ENCODE measurements around the gene GTF2F1.
"Not testable (repeated sequence)": the region's sequence is repeated elsewhere in the genome, so short reads cannot be mapped to it uniquely, and the experiment has no call there.

Gene GTF2F1

DNA sequence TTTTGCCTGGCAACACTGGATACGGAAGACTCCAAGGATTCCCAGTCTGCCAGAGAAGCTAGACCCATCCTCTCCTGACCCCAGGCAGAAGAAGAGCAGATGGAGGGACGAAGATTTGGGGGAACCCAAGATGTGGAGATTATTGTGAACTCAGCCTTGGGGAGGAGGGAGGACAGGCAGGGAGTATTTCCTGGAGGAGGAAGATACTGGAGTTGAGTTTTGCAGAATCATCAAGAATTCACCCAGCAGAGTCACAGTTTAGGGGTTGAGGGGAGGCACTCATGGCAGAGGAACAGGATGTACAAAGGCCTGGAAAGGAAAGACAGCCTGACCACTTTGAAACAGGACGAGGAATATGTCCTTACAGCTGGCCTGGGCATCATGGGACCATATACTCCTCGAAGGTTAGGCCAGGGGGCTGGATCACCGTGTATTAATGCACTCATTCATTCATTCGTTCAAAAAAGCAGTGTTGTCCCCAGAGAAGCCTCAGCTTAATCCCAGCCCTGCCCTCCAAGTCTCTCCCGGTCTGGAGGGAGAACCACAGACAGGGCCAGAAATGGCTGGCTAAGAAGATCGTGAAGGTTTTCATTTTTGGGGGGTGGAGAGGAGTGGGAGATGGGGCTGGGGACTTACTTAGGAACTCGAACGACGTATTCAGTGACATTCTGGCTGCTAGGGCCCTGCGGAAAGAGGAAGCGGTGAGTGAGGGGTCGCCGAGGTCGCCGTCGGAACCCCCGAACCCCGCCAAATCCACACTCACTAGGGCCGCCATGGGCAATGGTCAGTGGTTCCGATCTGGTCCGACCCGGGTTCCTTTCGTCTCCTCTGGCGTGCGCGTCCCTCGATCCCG is 517 bp downstream of the GTF2F1 start:
- in situ Hi-C loops (cut with MboI; ENCODE audit: low sequenced_read_pairs) = no loop called here

DNA sequence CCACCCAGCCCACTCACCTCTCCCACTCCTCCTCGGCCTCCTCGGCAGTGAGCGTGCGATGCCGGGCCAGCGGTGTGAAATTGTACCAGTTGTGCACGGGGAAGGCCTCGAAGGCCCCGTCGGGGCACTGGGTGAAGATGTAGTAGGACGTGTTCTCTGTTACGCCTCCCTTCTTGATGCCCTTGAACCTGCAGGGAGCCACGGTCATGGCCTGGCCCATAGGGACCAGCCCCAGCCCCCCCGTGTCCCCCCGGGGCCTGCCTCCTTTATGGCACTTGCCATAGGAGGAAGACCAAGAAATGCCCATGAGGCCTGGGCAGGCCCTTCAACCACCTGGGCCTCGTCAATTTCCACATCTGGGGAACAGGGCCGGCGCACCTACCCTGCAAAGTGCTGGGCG is 5.6 kb downstream of the GTF2F1 start:
- in situ Hi-C loops (cut with MboI; ENCODE audit: low sequenced_read_pairs) = no loop called here

DNA sequence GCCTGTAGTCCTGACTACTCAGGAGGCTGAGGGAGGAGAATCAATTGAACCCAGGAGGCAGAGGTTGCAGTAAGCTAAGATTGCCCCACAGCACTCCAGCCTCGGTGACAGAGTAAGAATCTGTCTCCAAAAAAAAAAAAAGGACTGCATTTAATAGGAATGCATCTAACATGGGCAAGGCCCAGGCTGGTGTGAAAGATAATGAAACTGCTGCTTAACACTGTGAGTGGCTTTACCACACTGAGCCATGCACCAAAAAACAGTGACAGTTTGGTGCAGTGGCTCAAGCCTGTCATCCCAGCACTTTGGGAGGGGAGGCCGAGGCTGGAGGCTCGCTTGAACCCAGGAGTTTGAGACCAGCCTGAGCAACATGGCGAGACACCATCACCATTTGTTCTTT is 8.6 kb downstream of the GTF2F1 start:
- in situ Hi-C loops (cut with MboI; ENCODE audit: low sequenced_read_pairs) = no loop called here

DNA sequence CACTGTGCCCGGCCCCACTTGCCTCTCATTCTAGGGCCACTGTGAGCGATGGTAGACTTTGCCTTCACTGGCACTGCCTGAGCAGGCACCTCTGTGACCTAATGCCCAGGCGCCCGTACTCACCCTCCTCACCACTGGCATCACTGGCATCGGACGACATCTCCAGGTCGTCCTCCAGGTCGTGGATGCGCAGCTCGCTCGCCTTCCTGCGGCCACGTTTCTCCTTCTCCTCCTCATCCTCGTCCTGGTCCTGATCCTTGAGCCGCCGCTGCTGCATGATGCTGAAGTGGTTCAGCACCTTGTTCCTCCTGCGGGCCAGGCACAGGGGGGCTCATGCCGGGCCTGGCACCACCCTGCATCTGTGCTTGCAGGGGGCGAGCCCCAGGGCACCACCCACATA is 9.8 kb downstream of the GTF2F1 start:
- in situ Hi-C loops (cut with MboI; ENCODE audit: low sequenced_read_pairs) = no loop called here

DNA sequence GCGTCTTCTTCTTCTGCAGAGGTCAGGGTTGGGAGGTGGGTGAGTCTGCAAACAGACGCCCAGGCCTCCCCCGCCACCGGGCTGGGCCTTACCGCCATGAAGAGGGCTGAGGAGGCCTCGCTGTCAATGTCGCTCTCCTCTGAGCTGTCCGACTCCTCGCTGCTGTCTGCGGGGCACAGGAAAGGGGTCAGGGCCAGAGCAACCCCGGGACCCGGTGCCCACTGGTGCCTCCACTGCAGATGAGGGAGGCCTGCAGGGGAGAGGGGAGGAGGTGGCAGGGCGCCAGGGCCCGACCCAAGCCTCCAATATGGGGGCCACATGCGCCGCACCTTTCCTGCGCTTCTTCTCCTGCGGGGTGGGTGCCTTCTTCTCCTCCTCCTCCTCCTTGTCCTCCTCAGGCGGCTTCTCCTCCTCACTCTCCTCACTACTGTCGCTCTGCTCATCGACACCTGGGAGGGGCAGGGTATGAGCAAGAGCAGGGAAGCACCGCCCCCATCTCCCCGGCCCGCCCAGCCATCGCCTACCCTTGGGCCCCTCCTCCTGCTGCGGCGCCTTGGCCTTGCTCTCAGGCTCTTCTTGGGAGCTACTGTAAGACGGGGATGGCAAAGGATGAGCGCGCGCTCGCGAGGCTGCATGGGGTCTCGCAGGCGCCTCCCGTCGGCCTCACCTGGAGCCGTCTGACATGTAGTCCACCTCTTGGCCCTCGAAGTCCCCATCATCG is 11.8 kb downstream of the GTF2F1 start:
- in situ Hi-C loops (cut with MboI; ENCODE audit: low sequenced_read_pairs) = no loop called here

DNA sequence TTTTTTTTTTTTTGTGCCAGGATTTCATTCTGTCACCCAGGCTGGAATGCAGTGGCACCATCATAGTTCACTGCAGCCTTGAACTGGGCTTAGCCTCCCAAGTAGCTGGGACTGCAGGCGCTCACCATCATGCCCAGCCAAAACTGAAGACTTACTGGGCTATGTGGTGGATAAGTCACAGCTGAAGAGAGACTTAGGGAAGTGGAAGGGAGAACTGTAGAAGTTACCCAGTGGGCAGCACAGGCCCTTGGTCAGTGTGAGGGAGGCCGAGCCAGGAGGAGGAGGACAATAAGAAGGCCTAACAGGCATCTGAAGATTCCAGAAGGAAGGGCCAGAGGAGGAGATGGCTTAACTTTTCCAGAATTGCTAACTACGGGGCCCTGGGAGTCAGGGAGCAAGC is 13.2 kb downstream of the GTF2F1 start:
- in situ Hi-C loops (cut with MboI; ENCODE audit: low sequenced_read_pairs) = no loop called here

DNA sequence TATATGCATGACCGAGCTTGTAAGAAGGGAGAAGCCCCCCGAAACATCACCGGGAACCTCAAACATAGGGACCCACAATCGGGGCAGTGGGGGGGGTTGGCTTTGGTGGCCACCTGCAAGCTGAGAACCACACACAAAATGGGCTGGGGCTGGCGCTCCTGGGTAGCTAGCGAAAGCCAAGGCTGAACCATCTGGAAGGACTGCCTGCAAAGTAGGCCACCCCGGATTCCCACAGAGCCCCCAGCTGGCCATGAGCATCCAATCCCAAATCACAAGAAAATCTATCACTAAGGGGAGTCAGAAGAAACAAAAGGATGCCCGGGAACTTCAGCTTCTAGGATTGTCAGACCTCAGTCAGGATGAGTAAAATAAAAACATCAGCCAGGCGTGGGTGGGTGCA is 14.5 kb downstream of the GTF2F1 start:
- in situ Hi-C loops (cut with MboI; ENCODE audit: low sequenced_read_pairs) = no loop called here

DNA sequence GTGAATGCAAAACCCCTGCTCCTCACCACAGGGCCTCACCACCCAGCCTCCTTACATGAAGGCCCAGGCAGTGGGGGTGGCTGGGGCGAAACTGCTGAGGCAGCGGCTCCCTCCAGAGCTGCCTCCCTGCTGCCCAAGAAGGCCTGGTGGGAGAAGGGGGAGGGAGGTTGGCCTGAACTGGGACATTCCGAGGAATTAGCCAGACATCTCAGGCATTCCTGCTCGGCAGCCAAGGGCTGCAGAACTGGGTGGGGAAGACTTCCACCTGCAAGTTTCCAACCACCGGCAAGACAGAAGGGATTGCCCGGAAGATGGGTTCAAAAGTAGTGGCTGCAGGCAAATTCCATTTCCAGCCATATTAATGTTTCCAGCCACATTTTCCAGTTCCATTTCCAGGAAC is 14.9 kb downstream of the GTF2F1 start:
- in situ Hi-C loops (cut with MboI; ENCODE audit: low sequenced_read_pairs) = no loop called here

DNA sequence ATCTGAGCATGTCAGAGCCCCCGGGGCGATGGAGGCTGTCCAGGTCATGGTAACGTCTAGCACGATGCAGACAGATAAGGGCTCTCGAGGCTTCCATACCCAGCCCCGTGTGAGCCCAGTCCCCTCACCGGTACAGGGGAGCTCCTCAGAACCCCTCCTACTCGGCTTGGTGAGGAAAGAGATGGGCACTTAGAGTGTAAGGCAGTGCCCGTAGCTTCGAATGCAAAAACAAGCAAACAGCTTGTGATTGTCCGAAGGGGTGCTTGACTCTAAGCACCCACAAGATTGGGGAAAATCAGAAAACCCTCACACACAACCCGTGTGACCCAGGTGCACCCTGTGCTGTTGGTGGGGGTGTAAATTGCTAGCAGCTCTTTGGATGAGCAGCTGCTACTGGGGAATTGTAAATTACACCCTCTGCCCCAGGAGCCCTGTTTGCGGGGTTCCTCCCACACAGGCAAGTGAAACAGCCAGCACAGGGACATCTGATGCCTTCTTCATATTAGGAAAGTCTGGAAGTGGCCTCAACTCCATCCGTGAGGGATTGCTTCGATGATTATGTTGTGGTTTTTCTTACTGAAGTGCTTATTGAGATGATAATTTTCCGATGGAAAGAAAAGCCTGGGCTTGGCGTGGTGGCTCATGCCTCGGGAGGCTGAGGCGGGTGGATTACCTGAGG is 16.3 kb downstream of the GTF2F1 start:
- in situ Hi-C loops (cut with MboI; ENCODE audit: low sequenced_read_pairs) = no loop called here

DNA sequence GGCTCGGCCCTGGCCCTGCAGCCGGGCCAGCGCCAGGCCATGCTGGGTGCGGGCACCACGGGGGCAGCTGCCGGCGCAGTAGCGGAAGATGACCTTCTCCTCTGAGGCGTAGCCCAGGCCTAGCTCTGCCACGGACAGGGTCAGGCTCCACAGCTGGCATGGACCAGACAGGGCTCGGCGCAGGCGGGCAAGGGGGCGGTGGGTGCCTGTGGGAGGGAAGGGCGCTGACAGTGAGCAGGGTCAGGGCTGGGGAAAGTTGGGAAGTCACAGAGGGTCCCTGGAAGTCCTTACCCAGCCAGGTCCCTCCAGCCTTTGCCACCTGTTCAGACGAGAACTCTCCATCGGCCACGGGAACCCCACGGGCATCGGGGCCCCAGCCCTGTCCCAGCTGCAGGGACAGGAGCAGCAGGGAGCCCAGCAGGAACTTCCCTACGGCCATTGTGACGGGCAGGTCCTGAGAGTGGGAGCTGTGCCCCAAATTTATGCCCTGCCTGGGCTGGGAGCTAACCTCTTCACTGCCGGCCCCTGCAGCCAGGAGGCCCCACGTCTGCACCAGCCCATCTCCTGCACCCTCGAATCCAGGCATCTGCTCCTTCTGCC is 17.5 kb downstream of the GTF2F1 start, which contains the start of gene PSPN:
PSPN (minus strand) TSS at position 523 of the 600 bp plus-strand sequence; CDS start at position 439, 84 bp downstream.
- in situ Hi-C loops (cut with MboI; ENCODE audit: low sequenced_read_pairs) = no loop called here

DNA sequence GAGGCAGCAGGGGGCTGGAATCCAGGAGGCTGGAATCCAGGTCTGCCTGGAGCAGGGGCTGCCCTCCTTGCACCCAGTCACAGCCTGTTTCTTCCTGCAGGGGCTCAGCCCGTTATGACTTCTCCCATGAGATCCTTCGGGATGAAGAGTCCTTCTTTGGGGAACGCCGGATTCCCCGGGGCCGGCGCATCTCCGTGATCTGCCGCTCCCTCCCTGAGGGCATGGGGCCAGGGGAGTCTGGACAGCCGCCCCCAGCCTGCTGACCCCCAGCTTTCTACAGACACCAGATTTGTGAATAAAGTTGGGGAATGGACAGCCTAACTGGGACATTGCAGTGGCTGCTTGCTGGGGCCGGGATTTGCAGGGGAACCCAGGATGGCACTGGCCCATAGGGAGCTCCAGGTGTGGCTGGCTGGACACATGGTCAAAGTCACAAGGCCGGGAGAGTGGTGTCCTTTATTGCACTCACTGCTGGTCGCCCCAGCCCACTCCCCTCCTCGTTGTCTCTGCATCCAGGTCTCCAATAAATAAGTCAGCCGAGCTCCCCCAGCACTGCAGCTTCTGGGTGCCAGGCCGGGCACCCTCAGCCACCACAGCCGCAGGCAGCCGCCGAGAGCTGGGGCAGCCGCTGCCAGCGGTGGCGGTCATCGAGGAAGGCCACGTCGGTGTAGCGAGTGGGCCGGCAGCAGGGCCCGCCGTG is 18.1 kb downstream of the GTF2F1 start:
- in situ Hi-C loops (cut with MboI; ENCODE audit: low sequenced_read_pairs) = no loop called here

DNA sequence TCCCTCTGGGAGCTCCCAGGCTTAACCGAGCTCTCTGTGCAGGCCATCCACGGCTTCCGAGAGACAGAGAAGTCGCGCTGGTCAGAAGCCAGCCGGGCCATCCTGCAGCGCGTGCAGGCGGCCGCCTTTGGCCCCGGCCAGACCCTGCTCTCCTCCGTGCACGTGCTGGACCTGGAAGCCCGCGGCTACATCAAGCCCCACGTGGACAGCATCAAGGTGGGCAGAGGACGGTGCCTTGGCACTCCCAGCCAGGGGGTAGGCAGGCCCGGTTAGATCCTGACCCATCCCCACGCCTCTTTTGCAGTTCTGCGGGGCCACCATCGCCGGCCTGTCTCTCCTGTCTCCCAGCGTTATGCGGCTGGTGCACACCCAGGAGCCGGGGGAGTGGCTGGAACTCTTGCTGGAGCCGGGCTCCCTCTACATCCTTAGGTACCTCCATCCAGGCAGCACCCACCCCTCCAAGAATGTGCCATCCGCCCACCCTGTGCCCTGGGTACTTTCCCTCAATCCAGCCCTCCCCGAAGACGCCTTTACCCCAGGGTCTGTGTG is 18.7 kb downstream of the GTF2F1 start:
- in situ Hi-C loops (cut with MboI; ENCODE audit: low sequenced_read_pairs) = no loop called here

DNA sequence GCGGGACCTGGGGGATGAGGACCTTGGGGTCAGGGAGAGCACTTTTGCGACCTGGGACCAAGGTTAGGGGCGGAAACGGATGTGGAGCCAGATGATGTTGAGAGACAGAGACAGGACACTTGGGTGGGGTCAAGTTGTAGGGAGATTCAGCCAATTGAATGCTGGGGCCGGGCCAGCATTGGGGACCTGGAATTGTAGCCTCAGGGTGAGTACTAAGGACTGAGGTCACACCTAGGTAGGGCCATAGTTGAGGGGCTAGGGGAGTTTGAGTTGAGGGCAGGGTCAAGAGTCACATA is 19.2 kb downstream of the GTF2F1 start:
- in situ Hi-C loops (cut with MboI; ENCODE audit: low sequenced_read_pairs) = no loop called here

DNA sequence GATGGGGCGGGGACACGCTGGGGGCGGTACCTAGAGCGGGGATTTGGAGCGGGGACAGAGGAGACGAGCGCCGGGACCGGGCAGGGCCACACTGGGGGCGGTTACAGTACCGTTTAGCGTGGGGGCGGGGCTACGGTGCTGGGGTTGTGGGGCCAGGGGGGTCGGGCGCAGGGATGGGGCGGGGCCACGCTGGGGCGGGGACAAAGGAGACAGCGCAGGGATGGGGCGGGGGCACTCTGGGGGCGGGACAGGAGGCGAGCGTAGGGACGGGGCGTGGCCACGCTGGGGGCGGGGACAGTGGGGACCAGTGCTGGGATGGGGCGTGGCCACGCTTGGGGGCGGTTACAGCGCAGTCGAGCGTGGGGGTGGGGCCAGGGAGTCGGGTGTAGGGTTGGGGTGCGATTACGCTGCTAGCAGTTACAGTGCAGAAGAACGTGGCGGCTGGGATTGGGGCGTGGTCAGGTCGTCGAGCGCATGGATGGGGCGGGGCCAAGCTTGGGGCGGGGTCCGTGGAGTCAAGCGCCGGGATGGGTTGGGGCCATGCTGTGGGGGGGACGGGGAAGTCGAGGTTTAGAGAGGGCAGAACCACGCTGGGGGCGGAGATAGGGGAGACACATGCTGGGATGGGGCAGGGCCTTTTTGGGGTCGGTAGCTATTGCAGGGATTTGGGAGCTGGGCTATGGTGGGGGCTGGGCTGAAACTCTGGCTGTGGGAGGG is 19.7 kb downstream of the GTF2F1 start:
- in situ Hi-C loops (cut with MboI; ENCODE audit: low sequenced_read_pairs) = no loop called here

DNA sequence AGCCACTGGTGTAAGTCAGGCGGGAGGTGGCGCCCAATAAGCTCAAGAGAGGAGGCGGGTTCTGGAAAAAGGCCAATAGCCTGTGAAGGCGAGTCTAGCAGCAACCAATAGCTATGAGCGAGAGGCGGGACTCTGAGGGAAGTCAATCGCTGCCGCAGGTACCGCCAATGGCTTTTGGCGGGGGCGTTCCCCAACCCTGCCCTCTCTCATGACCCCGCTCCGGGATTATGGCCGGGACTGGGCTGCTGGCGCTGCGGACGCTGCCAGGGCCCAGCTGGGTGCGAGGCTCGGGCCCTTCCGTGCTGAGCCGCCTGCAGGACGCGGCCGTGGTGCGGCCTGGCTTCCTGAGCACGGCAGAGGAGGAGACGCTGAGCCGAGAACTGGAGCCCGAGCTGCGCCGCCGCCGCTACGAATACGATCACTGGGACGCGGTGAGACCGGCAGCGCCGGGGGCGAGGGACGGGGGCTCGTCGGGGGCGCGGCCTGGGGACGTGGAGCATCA is 20.3 kb downstream of the GTF2F1 start, which contains the start of gene ALKBH7:
ALKBH7 (plus strand) TSS at position 201 of the 502 bp plus-strand sequence; CDS start at position 228, 27 bp downstream.
- in situ Hi-C loops (cut with MboI; ENCODE audit: low sequenced_read_pairs) = no loop called here

DNA sequence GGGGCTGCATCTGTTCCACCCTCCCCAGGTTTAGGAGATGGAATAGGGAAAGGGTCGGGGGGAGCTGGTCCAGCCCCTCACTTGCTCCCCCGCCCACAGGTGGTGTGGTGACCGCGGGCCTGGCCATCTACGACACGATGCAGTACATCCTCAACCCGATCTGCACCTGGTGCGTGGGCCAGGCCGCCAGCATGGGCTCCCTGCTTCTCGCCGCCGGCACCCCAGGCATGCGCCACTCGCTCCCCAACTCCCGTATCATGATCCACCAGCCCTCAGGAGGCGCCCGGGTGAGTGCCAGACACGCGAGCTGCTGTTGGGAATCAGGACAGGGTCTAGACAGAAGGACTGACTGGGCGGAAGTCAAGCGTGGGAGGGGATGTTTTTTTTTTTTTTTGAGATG is 28.6 kb downstream of the GTF2F1 start:
- in situ Hi-C loops (cut with MboI; ENCODE audit: low sequenced_read_pairs) = no loop called here

DNA sequence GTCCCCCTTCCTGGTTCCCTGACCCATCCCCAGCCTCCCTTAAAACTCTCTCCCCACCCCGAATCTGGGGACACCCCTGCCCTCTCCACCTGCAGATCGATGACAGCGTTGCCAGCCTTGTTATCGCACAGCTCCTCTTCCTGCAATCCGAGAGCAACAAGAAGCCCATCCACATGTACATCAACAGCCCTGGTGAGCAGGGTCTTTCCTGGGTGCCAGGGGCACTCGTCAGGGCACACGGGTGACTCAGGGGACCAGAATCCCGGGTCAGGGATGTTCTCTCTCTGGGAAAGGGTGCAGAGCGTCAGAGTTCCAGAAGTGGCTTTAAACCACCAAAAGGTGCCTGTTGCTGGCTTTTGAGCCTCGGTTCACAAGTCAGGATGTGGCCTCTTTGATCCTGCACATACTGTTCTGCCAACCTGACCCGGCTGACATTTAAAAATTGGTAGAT is 30.6 kb downstream of the GTF2F1 start:
- in situ Hi-C loops (cut with MboI; ENCODE audit: low sequenced_read_pairs) = no loop called here

DNA sequence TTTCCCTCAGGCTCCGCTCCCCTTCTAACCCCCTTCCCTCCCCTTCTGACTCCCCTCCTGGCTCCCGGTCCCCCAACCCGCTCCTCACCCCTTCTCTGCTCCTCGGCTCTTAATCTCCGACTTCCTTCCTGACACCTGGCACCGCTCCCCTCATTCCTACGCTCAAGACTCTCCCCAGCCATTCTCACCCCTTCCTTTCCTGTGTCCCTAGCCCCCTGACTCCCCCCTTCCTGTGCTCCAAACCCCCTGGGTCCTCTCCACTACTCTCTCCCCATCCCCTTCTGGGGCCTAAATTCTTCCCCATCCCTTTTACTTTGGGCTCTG is 31.0 kb downstream of the GTF2F1 start:
- in situ Hi-C loops (cut with MboI; ENCODE audit: low sequenced_read_pairs) = no loop called here

DNA sequence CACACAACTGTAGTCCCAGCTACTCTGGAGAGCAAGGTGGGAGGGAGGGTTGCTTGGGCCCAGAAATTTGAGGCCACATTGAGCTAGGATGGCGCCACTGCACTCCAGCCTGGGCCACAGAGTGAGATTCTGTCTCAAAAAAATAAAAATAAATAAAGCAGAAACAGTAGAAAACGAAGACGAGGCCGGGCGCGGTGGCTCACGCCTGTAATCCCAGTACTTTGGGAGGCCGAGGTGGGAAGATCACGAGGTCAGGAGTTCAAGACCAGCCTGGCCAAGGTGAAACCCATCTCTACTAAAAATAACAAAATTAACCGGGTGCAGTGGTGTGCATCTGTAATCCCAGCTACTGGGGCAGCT is 32.1 kb downstream of the GTF2F1 start:
- in situ Hi-C loops (cut with MboI; ENCODE audit: low sequenced_read_pairs) = not testable (repeated sequence)

DNA sequence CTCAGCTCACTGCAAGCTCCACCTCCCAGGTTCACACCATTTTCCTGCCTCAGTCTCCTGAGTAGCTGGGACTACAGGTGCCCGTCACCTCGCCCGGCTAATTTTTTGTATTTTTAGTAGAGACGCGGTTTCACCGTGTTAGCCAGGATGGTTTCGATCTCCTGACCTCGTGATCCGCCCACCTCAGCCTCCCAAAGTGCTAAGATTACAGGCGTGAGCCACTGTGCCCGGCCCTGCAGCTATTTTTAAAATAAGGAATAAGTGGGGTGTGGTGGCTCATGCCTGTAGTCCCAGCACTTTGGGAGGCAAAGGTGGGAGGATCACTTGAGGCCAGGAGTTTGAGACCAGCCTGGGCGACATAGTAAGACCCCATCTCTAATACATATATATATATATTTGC is 32.5 kb downstream of the GTF2F1 start:
- in situ Hi-C loops (cut with MboI; ENCODE audit: low sequenced_read_pairs) = not testable (repeated sequence)
